Fibroblast of the aortic adventitia (primary cell): ENCODE data around the gene OBSCN. TPM values are rescaled to one million over a fixed set of nuclear protein-coding genes. Genes with fewer than 3 reads are reported as not detected.

ENCODE experiments used
- DNase-seq: peaks from one replicate; pipeline ENCODE4 v3.0.0-alpha.2; 2010; ENCODE audit warnings: low read depth
- H3K4me3 ChIP-seq: 2 replicates; pipeline ENCODE4 v1.5.1; 2011; ENCODE audit warnings: low read depth, mild to moderate bottlenecking, control low read depth, low read length, moderate library complexity
- total RNA-seq: library from RNA; depleted of rRNA; stranded (reverse); fragments of >200 nt; gene quantifications from 2 replicates; pipeline ENCODE4 v1.2.3, GENCODE V29; 2012; ENCODE audit warnings: low replicate concordance
- TF ChIP-seq, protein P1 (sequence below): IDR thresholded peaks from 2 replicates; pipeline ENCODE4 v1.5.1; 2011; ENCODE audit warnings: mild to moderate bottlenecking, low read length, control low read depth, inconsistent platforms; ENCODE audit not compliant: insufficient read depth

The OBSCN gene
- total RNA-seq, 1 donor = 0.99 TPM

DNA sequence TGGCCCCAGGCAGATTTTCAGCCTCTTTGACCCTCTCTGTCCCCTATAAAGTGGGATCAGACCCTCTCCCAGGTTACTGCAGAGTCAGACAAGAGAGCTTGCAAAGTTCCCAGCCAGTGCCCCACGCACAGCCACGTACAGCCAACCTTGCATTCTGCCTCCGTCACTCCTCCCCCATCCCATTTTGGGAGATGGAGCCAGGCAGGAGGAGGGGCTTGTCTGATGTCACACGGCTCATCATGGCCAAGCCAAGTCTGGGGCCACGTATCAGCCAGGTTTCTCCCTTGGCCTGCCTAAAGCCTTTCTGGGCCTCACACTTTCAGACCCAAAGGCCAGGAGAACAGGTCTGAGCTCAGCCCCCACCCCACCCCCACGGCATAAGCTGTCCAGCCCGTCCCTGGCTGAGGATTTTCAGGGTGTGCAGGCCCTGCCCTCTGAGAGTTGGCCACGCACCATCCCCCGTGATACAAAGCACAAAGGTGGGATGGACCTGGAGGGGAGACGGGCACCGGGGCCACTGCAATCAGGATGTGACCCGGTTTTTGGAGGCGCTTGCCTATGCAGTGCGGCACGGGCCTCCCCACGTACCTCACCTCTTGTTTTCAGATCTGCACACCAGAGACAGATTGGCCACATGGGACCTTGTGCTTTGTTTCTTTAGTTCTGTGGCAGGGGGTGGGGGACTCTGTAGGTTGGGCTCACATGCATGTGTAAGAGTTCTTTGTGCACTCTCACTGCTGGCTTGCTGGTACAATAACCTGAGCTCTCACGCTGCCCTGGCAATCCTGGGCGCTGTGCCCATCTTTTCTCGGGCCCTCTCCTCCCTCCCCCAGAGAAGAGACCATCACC is 151.1 kb downstream of the OBSCN start:
- DNase-seq = no peak
- H3K4me3 ChIP-seq = no peak overlapping the region
- TF ChIP-seq, protein P1, sequence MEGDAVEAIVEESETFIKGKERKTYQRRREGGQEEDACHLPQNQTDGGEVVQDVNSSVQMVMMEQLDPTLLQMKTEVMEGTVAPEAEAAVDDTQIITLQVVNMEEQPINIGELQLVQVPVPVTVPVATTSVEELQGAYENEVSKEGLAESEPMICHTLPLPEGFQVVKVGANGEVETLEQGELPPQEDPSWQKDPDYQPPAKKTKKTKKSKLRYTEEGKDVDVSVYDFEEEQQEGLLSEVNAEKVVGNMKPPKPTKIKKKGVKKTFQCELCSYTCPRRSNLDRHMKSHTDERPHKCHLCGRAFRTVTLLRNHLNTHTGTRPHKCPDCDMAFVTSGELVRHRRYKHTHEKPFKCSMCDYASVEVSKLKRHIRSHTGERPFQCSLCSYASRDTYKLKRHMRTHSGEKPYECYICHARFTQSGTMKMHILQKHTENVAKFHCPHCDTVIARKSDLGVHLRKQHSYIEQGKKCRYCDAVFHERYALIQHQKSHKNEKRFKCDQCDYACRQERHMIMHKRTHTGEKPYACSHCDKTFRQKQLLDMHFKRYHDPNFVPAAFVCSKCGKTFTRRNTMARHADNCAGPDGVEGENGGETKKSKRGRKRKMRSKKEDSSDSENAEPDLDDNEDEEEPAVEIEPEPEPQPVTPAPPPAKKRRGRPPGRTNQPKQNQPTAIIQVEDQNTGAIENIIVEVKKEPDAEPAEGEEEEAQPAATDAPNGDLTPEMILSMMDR = no peak

DNA sequence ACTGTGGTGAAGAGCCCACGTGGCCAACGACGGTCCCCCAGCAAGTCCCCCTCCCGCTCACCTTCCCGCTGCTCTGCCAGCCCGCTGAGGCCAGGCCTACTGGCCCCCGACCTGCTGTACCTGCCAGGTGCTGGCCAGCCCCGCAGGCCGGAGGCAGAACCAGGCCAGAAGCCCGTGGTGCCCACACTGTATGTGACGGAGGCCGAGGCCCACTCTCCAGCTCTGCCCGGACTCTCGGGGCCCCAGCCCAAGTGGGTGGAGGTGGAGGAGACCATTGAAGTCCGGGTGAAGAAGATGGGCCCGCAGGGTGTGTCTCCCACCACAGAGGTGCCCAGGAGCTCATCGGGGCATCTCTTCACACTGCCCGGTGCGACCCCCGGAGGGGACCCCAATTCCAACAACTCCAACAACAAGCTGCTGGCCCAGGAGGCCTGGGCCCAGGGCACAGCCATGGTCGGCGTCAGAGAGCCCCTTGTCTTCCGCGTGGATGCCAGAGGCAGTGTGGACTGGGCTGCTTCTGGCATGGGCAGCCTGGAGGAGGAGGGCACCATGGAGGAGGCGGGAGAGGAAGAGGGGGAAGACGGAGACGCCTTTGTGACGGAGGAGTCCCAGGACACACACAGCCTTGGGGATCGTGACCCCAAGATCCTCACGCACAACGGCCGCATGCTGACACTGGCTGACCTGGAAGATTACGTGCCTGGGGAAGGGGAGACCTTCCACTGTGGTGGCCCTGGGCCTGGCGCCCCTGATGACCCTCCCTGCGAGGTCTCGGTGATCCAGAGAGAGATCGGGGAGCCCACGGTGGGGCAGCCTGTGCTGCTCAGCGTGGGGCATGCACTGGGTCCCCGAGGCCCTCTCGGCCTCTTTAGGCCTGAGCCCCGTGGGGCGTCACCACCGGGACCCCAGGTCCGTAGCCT is 152.0 kb downstream of the OBSCN start:
- DNase-seq = no peak
- TF ChIP-seq, protein P1 = no peak
- no peak overlapping the region for H3K4me3 ChIP-seq

DNA sequence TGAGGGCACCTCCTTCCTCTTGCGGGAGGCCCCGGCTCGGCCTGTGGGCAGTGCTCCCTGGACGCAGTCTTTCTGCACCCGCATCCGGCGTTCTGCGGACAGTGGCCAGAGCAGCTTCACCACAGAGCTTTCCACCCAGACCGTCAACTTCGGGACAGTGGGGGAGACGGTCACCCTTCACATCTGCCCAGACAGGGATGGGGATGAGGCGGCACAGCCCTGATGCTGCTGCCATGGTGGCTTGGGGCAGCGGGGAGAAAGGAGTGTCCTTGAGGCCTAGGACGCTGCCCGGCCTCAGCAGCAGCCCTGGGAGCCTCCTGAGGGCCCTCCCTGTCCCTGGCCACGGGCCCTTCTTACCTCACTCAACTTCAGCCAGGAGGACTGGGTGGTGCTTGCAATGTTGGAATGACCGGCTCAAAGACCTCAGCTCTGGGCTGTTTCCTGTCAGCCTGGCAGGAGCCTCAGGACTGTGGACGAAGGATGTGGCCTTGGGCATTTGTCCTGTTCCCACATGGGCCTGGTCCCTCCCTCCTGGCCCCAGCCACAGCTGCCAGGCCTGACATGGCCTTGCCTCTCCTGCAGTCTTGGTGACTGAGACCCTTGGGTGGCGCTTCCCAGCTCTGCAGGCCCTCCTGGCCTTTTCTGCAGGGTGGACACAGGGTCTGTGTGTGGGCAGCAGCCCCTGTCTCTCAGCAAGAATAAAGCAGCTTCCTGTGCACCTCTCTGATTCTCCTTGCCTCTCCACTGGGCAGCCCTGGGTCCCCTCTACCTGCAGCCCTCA is 152.9 kb downstream of the OBSCN start:
- TF ChIP-seq, protein P1 = no peak
- DNase-seq = no peak
- no peak overlapping the region for H3K4me3 ChIP-seq

DNA sequence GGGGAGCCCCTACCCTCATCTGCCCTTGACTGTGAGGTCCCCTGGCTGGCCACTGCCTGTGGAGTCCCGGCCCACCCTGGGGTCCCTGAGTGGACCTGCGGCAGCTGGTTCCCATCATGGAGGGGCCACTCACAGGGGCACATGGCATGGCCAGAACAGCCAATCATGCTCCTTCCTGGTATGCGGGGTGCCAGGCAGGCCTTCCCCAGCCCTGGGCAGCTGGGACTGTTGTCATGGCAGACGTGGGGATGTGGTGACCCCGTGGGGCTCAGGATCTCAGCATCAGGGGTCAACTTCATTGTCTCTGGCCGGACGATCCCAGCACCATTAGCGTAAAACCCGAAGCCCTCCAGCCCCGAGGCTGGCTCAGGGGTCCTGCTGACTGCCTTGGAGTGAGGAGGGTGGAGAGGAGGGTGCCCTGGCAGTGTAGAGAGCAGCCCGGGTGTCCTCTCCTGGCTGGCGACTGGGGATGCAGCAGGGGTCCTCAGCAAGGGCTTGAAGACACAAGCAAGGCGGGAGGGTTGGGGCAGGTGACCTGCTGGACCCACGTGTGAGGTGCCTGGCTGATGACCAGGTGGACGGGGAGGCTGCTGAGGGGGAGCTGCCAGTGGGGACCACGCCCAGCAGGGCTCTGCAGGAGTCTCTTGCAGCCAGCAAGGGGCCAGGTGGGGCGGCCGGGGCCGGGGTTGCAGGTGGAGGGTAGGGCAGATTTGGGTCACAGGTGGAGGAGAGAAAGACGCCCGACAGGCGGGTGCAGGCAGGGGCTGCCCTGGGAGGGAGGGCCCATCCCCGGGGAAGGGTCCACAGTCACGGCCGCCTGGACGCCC is 153.7 kb downstream of the OBSCN start:
- no peak overlapping the region for H3K4me3 ChIP-seq
- DNase-seq = no peak
- TF ChIP-seq, protein P1 = no peak

DNA sequence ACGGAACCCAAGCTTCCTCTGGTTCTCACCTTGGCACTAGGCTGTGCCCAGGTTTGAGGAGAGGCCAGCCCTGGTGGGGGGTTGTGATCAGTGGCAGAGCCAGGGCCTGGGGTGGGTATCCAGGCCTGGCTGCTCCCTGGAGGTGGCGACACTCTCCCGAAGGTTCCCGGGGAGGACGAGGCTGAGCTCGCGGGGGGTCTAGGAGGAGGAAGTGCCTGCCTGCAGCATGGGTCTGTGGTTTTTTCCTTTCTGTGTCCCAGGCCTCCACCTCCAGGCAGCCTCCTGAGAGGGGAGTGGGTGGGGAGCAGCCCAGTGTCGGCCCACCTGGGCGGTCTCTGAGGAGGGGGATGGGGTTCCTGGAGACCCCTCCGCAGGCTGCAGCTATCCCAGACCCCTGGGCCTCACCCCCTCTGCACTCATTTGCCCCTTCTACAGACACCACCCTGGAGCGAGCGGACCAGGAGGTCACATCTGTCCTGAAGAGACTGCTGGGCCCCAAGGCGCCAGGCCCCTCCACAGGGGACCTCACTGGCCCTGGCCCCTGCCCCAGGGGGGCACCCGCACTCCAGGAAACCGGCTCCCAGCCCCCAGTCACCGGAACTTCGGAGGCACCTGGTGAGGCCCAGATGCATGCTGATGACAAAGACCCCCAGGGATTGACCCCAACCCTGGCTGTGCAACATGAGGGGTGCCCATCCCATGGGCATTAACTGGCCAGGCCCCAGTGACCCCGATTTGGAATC is 154.5 kb downstream of the OBSCN start:
- no peak for DNase-seq
- TF ChIP-seq, protein P1 = no peak
- H3K4me3 ChIP-seq = no peak overlapping the region
